ENCODE measurements around the gene PDE6D.
"Not testable (repeated sequence)": the region's sequence is repeated elsewhere in the genome, so short reads cannot be mapped to it uniquely, and the experiment has no call there.

Gene PDE6D

DNA sequence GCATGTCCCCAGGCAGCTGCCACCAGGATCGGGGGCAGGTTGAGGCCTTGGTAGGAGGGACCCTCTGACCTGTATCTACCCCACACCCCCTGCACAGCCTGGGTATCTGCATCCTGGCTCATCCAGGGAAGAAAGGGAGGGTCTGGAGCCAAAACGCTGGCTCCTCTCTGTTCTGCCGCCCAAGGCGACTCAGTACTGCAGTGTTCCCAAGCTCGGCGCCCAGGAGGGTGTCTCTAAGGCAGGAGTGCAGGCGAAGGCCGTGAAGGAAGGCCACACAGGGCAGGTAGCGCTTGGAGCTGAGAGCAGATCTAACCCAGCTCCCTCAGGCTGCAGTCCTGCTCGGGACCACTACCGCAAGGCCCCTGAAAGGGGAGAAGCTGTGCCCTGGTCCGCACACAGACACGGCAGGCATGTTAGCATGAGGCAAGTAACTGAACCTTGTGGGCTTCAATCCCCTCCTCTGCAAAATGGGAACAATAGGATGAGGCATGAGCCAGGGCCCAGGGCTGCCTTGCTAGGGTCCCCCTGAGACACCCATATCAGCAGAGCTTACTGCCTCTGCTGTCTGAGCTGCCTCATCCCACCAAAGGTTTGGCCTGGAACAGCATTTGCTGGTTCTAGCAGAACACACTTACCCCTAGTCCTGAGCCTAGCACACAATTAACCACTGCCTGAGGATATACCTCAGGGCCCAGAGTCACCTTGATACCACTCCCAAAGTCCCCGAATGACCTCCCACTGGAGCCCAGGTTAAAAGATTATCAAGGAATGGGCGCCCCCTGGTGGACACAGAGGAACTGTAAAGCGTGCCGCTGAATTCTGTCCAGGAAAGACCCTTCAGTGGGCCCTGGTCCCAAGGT lies 66.2 kb downstream of the PDE6D start:
- no peak overlapping the region for H3K4me3 ChIP-seq (replicated peaks; ENCODE audit: low read depth, low read length)
- TF ChIP-seq, protein P1, sequence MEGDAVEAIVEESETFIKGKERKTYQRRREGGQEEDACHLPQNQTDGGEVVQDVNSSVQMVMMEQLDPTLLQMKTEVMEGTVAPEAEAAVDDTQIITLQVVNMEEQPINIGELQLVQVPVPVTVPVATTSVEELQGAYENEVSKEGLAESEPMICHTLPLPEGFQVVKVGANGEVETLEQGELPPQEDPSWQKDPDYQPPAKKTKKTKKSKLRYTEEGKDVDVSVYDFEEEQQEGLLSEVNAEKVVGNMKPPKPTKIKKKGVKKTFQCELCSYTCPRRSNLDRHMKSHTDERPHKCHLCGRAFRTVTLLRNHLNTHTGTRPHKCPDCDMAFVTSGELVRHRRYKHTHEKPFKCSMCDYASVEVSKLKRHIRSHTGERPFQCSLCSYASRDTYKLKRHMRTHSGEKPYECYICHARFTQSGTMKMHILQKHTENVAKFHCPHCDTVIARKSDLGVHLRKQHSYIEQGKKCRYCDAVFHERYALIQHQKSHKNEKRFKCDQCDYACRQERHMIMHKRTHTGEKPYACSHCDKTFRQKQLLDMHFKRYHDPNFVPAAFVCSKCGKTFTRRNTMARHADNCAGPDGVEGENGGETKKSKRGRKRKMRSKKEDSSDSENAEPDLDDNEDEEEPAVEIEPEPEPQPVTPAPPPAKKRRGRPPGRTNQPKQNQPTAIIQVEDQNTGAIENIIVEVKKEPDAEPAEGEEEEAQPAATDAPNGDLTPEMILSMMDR (IDR thresholded peaks at IDR 0.05; ENCODE audit: insufficient read depth, low read length, poor library complexity, severe bottlenecking), result peak; percentile 78
- H3K27me3 ChIP-seq (replicated peaks; ENCODE audit: control insufficient read depth, insufficient read depth, low read length), result no peaks in the 10 kb centered on the region
- H3K36me3 ChIP-seq (ENCODE audit: control insufficient read depth, insufficient read depth, low read length), result peaks cover 14% of the 10 kb centered on the region
- peak; percentile 66 for DNase-seq (ENCODE audit: extremely low read depth, insufficient read length)

DNA sequence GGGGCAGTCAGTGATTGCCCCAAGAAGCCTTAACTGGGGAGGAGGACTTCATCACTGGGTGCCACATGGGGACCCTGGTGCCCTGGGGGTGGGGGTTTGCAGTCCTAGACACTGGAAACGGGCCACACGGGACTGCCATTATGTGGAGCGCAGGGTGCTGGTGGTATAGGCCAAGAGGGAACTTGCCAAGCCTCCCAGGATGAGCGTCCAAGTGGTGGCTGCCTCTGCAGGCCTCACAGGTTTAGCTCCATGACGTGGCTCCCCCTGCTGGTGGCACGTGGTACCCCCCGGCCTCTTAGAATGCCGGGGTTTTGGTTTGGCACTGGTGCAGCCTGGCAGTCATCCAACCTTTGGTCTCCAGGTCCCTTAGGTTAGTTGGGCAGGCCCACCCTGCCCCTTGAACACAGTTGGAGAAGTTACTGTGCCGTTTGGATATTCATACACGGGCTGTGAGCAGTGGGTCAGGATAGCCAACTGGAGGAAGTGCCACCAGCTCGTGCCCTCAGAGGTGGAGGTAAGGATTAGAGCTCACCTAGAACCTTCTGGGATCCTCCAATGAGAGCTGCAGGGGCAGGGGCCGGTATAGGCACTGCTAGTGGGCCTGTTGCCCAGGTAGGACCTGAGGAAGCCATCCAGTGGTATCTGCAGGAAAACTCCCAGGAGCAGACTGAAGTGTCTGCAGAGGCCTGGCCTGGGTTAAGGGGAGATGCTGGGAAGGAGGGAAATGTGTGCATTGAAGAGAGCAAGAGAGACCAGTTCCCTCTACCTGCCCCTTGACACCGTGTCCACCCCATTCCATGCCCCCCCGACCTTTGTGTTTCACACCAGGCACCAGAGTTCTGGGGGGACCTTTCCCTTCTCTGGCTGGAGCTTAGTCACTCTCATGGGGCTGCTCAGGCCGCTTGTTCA lies 67.1 kb downstream of the PDE6D start:
- Histone ChIP-seq H3K27me3 (replicated peaks; ENCODE audit: control insufficient read depth, insufficient read depth, low read length) (no peaks in the 10 kb centered on the region), H3K4me3 (replicated peaks; ENCODE audit: low read depth, low read length) (no peak overlapping the region), H3K36me3 (ENCODE audit: control insufficient read depth, insufficient read depth, low read length) (peaks cover 14% of the 10 kb centered on the region)
- TF ChIP-seq, protein P1 (IDR thresholded peaks at IDR 0.05; ENCODE audit: insufficient read depth, low read length, poor library complexity, severe bottlenecking), result peak; percentile 93
- peak; percentile 82 for DNase-seq (ENCODE audit: extremely low read depth, insufficient read length)

DNA sequence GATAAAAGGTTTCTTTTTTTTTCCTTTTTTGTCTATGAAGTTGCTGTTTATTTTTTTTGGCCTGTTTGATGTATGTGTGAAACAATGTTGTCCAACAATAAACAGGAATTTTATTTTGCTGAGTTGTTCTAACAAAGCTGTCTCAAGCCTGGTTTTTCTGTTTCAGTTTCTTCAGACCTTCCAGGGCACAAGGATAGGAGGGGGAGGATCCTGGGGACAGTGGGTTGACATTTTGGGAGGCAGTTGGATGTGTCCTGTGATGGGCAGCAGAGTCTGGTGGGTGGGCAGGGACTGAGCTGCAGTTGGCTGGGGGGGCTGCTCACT lies 67.7 kb downstream of the PDE6D start:
- H3K4me3 ChIP-seq (replicated peaks; ENCODE audit: low read depth, low read length); DNase-seq (ENCODE audit: extremely low read depth, insufficient read length); H3K27me3 ChIP-seq (replicated peaks; ENCODE audit: control insufficient read depth, insufficient read depth, low read length): not testable (repeated sequence)
- H3K36me3 ChIP-seq (ENCODE audit: control insufficient read depth, insufficient read depth, low read length), result peaks cover 14% of the 10 kb centered on the region

DNA sequence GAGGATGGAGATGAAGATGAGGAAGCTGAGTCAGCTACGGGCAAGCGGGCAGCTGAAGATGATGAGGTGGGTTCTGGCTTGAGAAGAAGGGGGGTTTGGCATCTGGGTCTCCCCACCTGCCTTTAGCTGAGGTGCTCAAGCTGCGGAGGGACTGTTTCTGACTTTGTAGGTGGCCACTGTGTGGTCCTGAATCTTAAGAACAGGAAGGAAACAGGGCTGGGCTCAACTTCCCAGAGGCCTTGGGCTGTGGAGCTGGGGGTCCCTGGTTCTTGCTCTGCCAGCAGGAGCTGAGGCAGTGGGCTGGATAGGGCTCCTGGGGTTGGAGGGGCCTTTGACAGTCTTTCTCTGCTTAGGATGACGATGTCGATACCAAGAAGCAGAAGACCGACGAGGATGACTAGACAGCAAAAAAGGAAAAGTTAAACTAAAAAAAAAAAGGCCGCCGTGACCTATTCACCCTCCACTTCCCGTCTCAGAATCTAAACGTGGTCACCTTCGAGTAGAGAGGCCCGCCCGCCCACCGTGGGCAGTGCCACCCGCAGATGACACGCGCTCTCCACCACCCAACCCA lies 68.5 kb downstream of the PDE6D start:
- Histone ChIP-seq H3K36me3 (ENCODE audit: control insufficient read depth, insufficient read depth, low read length) (peaks cover 14% of the 10 kb centered on the region), H3K4me3 (replicated peaks; ENCODE audit: low read depth, low read length) (peak overlapping the region; percentile 91)
- H3K27me3 ChIP-seq (replicated peaks; ENCODE audit: control insufficient read depth, insufficient read depth, low read length); DNase-seq (ENCODE audit: extremely low read depth, insufficient read length): not testable (repeated sequence)

DNA sequence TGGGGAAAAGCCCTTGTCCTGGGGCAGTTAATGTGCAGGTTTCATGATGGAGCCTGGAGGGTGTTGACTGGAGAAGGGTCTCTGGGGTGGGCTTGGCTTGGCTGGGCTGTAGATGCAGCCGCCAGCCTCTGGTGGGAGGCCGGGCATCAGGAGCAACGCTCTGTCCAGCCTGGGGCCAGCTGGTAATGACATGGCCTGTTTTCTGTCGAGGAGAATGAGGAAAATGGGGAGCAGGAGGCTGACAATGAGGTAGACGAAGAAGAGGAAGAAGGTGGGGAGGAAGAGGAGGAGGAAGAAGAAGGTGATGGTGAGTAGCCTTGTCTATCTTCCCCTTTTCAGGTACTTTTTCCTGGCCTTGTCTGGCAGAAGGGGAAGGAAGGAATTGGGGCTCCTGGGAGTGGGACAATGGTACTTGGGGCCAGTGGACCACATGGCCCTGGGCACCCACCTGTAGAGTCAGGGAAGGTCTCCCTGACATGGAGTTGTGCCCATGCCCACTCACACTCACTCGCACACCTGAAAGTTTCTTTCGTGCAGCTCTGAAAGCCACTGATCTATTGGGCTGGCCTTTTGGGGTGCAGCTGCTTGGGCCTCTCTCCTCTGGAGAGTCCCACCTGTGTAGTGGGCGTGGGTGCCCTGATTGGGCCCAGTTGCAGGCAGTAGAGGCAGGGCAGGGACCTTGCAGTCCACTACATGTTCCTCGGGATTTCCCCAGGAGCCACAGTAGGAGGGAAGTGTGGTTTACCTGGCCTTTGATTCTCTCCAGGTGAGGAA lies 69.2 kb downstream of the PDE6D start:
- Histone ChIP-seq H3K4me3 (replicated peaks; ENCODE audit: low read depth, low read length) (peak overlapping the region; percentile 91), H3K36me3 (ENCODE audit: control insufficient read depth, insufficient read depth, low read length) (peaks cover 14% of the 10 kb centered on the region), H3K27me3 (replicated peaks; ENCODE audit: control insufficient read depth, insufficient read depth, low read length) (no peaks in the 10 kb centered on the region)
- TF ChIP-seq, protein P1 (IDR thresholded peaks at IDR 0.05; ENCODE audit: insufficient read depth, low read length, poor library complexity, severe bottlenecking), result no peak
- no peak for DNase-seq (ENCODE audit: extremely low read depth, insufficient read length)

All from GM06990 (cell line).